Measurements from ENCODE around the gene SLC25A25.
"Not testable (repeated sequence)": the region's sequence is repeated elsewhere in the genome, so short reads cannot be mapped to it uniquely, and the experiment has no call there.

The SLC25A25 gene

GRCh38 chr9:128098297-128099230, 30.5 kb downstream of the SLC25A25 start:
- peak in 1 of 2 experiments; percentile 78 for DNase-seq

GRCh38 chr9:128099231-128099931, 31.3 kb downstream of the SLC25A25 start:
- DNase-seq, result no peak

- DNase-seq, result no peak
Measured at GRCh38 chr9:128099932-128100491, 32.0 kb downstream of the SLC25A25 start.

GRCh38 chr9:128100581-128100980, 32.5 kb downstream of the SLC25A25 start:
- no peak for DNase-seq

- DNase-seq, result no peak
Measured at GRCh38 chr9:128101231-128101661, 33.2 kb downstream of the SLC25A25 start.

GRCh38 chr9:128101690-128102089, 33.7 kb downstream of the SLC25A25 start:
- DNase-seq, result no peak

- DNase-seq, result no peak
Measured at GRCh38 chr9:128102196-128102595, 34.2 kb downstream of the SLC25A25 start.

GRCh38 chr9:128102861-128103588, 35.0 kb downstream of the SLC25A25 start:
- DNase-seq, result no peak

GRCh38 chr9:128103589-128103962, 35.5 kb downstream of the SLC25A25 start:
- no peak for DNase-seq

- DNase-seq, result no peak
Measured at GRCh38 chr9:128104171-128104618, 36.2 kb downstream of the SLC25A25 start.

GRCh38 chr9:128105538-128106175, 37.6 kb downstream of the SLC25A25 start:
- no peak for DNase-seq

GRCh38 chr9:128106181-128106939, 38.3 kb downstream of the SLC25A25 start:
- no peak for DNase-seq

- no peak for DNase-seq
Measured at GRCh38 chr9:128106940-128107467, 39.0 kb downstream of the SLC25A25 start.

GRCh38 chr9:128107468-128108268, 39.6 kb downstream of the SLC25A25 start:
- DNase-seq, result no peak

GRCh38 chr9:128108269-128109049, 40.4 kb downstream of the SLC25A25 start:
- no peak for DNase-seq

GRCh38 chr9:128109050-128109709, 41.1 kb downstream of the SLC25A25 start:
- no peak for DNase-seq

GRCh38 chr9:128111726-128112125, 43.7 kb downstream of the SLC25A25 start:
- not testable (repeated sequence) for DNase-seq

- DNase-seq, result no peak
Measured at GRCh38 chr9:128113526-128114325, 45.7 kb downstream of the SLC25A25 start.
